Measurements from ENCODE around the gene ENPP5. TPM values are rescaled to one million over a fixed set of nuclear protein-coding genes. Genes with fewer than 3 reads are reported as not detected.

Gene ENPP5
- total RNA-seq, 4 donors from 2014 or later = 0.94 to 1.5 (median 1.4) TPM

- Histone ChIP-seq H3K27me3 (no peaks in the 10 kb centered on the region), H3K4me1 (no peaks in the 10 kb centered on the region), H3K4me3 (no peak overlapping the region), H3K9me3 (no peaks in the 10 kb centered on the region), H3K27ac (no peak overlapping the region), H3K36me3 (no peaks in the 10 kb centered on the region)
- TF ChIP-seq POLR2A (IDR thresholded peaks at IDR 0.05) (no peak), CTCF (IDR thresholded peaks at IDR 0.05) (no peak)
- DNase-seq = no peak
- 37 to 48% methylated on average over 1 of the region's 1 CpG for WGBS, 2 donors
- intact Hi-C loops (cut with DNase I) = no loop called here
These were observed 21.2 kb upstream of the ENPP5 start for GRCh38 chr6:46191961-46192360.

- DNase-seq = no peak
- TF ChIP-seq POLR2A (IDR thresholded peaks at IDR 0.05) = no peak
- TF ChIP-seq CTCF (IDR thresholded peaks at IDR 0.05) = no peak
- no peaks in the 10 kb centered on the region for H3K27me3 ChIP-seq
- no peaks in the 10 kb centered on the region for H3K9me3 ChIP-seq
- H3K4me1 ChIP-seq = no peaks in the 10 kb centered on the region
- no peaks in the 10 kb centered on the region for H3K36me3 ChIP-seq
- H3K4me3 ChIP-seq = no peak overlapping the region
- no peak overlapping the region for H3K27ac ChIP-seq
- WGBS, 2 donors = 70 to 83% methylated on average over 2 to 4 of the region's 4 CpGs
- intact Hi-C loops (cut with DNase I) = no loop called here
These were observed 20.1 kb upstream of the ENPP5 start for GRCh38 chr6:46190889-46191288.

GRCh38 chr6:46189726-46190125 lies 18.9 kb upstream of the ENPP5 start:
- 85 to 87% methylated on average over 4 of the region's 4 CpGs for WGBS, 2 donors
- Histone ChIP-seq H3K27me3 (peaks cover 0 to 6% (median 0%) of the 10 kb centered on the region in 4 donors), H3K36me3 (no peaks in the 10 kb centered on the region), H3K9me3 (no peaks in the 10 kb centered on the region), H3K27ac (no peak overlapping the region), H3K4me3 (no peak overlapping the region), H3K4me1 (no peaks in the 10 kb centered on the region)
- no peak for TF ChIP-seq CTCF (IDR thresholded peaks at IDR 0.05)
- TF ChIP-seq POLR2A (IDR thresholded peaks at IDR 0.05) = no peak
- intact Hi-C loops (cut with DNase I) = no loop called here
- no peak for DNase-seq

GRCh38 chr6:46186583-46186982 lies 15.8 kb upstream of the ENPP5 start:
- H3K4me3 ChIP-seq = no peak overlapping the region
- WGBS, 2 donors = 72 to 77% methylated on average over 1 of the region's 1 CpG
- no peaks in the 10 kb centered on the region for H3K4me1 ChIP-seq
- no peak overlapping the region for H3K27ac ChIP-seq
- peaks cover 0 to 6% (median 0%) of the 10 kb centered on the region in 4 donors for H3K27me3 ChIP-seq
- H3K9me3 ChIP-seq = no peaks in the 10 kb centered on the region
- TF ChIP-seq CTCF (IDR thresholded peaks at IDR 0.05) (no peak), POLR2A (IDR thresholded peaks at IDR 0.05) (no peak)
- DNase-seq = no peak
- no peaks in the 10 kb centered on the region for H3K36me3 ChIP-seq
- intact Hi-C loops (cut with DNase I) = no loop called here

- WGBS, 2 donors = 45 to 50% methylated on average over 4 of the region's 4 CpGs
These were observed 13.3 kb upstream of the ENPP5 start for GRCh38 chr6:46184114-46184513.

More at GRCh38 chr6:46184114-46184513, 13.3 kb upstream of the ENPP5 start:
- Histone ChIP-seq H3K27ac (no peak overlapping the region), H3K27me3 (peaks cover 0 to 6% (median 0%) of the 10 kb centered on the region in 4 donors), H3K4me3 (no peak overlapping the region), H3K4me1 (no peaks in the 10 kb centered on the region), H3K36me3 (no peaks in the 10 kb centered on the region), H3K9me3 (no peaks in the 10 kb centered on the region)
- DNase-seq = no peak
- no peak for TF ChIP-seq CTCF (IDR thresholded peaks at IDR 0.05)
- no peak for TF ChIP-seq POLR2A (IDR thresholded peaks at IDR 0.05)
- intact Hi-C loops (cut with DNase I) = no loop called here

Measured in esophagus squamous epithelium (tissue), 5 donors.